OCI-LY1 (cell line): Measurements from ENCODE around the gene RABEPK.
"Not testable (repeated sequence)": the region's sequence is repeated elsewhere in the genome, so short reads cannot be mapped to it uniquely, and the experiment has no call there.

Experiments
- H2AFZ ChIP-seq: fragments of 200-600 bp; sonication (generic), shearing (Covaris generic); 2 replicates; pipeline ENCODE4 v1.6.0; 2014; ENCODE audit warnings: antibody characterized with exemption, mild to moderate bottlenecking, low read length
- H3F3A ChIP-seq: fragments of 200-600 bp; sonication (generic), shearing (Covaris generic); 2 replicates; pipeline ENCODE4 v1.6.0; 2014; ENCODE audit warnings: mild to moderate bottlenecking, antibody characterized with exemption, low read length, moderate library complexity; ENCODE audit not compliant: insufficient read depth
- H3K27ac ChIP-seq: fragments of 200-600 bp; sonication (generic); 2 replicates; pipeline ENCODE4 v1.5.1; 2014; ENCODE audit warnings: low read length, mixed run types, mild to moderate bottlenecking, low read depth; ENCODE audit not compliant: poor library complexity, severe bottlenecking
- H3K27me3 ChIP-seq: fragments of 200-600 bp; sonication (generic); 2 replicates; pipeline ENCODE4 v1.6.0; 2014; ENCODE audit warnings: antibody characterized with exemption, mild to moderate bottlenecking, low read length, moderate library complexity; ENCODE audit not compliant: insufficient read depth
- H3K36me3 ChIP-seq: fragments of 200-600 bp; sonication (generic); 2 replicates; pipeline ENCODE4 v1.6.1; 2014; ENCODE audit warnings: mild to moderate bottlenecking, antibody characterized with exemption, low read length, moderate library complexity, mixed read lengths; ENCODE audit not compliant: insufficient read depth
- H3K4me1 ChIP-seq: fragments of 200-600 bp; sonication (generic); 2 replicates; pipeline ENCODE4 v1.5.1; 2014; ENCODE audit warnings: mild to moderate bottlenecking, low read length, moderate library complexity; ENCODE audit not compliant: insufficient read depth, severe bottlenecking
- H3K4me2 ChIP-seq: fragments of 200-600 bp; sonication (generic), shearing (Covaris generic); 2 replicates; pipeline ENCODE4 v1.6.1; 2014; ENCODE audit warnings: low read length
- H3K4me3 ChIP-seq: fragments of 200-600 bp; sonication (generic); 2 replicates; pipeline ENCODE4 v1.5.1; 2014; ENCODE audit warnings: low read length, low read depth, mild to moderate bottlenecking, mixed read lengths; ENCODE audit not compliant: poor library complexity, severe bottlenecking
- H3K79me2 ChIP-seq: fragments of 200-600 bp; shearing (Covaris generic); 2 replicates; pipeline ENCODE4 v1.6.1; 2016; ENCODE audit warnings: mixed run types, low read length, mixed read lengths; ENCODE audit not compliant: insufficient read depth
- H3K9ac ChIP-seq: fragments of 200-600 bp; sonication (generic), shearing (Covaris generic); 2 replicates; pipeline ENCODE4 v1.6.1; 2014; ENCODE audit warnings: mild to moderate bottlenecking, low read length, mixed read lengths
- H3K9me2 ChIP-seq: fragments of 200-600 bp; sonication (generic), shearing (Covaris generic); 2 replicates; pipeline ENCODE4 v1.6.1; 2014; ENCODE audit warnings: low read depth, mild to moderate bottlenecking, low read length, mixed read lengths
- H3K9me3 ChIP-seq: fragments of 200-600 bp; shearing (Covaris generic); 2 replicates; pipeline ENCODE4 v1.6.1; 2014; ENCODE audit warnings: low read length, mixed read lengths
- H4K20me1 ChIP-seq: fragments of 200-600 bp; sonication (generic), shearing (Covaris generic); 2 replicates; pipeline ENCODE4 v1.6.0; 2016; ENCODE audit warnings: mild to moderate bottlenecking, low read length; ENCODE audit not compliant: insufficient read depth
- EZH2 ChIP-seq: fragments of 200-600 bp; sonication (generic), shearing (Covaris generic); IDR thresholded peaks from 2 replicates; pipeline ENCODE4 v1.8.0; 2017; ENCODE audit warnings: borderline replicate concordance, mixed run types, mild to moderate bottlenecking, antibody characterized with exemption, low read length, moderate library complexity, mixed read lengths
- TF ChIP-seq, protein P1 (sequence below): fragments of 200-600 bp; sonication (generic), shearing (Covaris generic); IDR thresholded peaks from 2 replicates; pipeline ENCODE4 v1.5.1; 2017; ENCODE audit warnings: mild to moderate bottlenecking, antibody characterized with exemption, low read length, moderate library complexity, mixed read lengths

RABEPK gene

DNA sequence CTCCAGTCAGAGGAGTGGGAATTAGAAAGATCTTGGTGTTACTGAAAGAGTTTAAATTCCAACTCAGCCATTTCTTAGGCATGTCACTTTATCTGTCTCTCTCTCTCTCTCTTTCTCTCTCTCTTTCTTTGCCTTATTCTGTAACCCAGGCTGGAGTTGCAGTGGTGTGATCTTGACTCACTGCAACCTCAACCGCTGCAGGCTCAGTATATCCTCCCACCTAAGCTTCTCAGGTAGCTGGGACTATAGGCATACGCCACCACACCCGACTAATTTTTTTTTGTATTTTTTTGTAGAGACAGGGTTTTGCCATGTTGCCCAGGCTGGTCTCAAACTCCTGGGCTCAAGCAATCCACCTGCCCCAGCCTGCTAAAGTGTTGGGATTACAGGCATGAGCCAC lies 18.3 kb downstream of the RABEPK start:
- Histone ChIP-seq H3K4me3 (no peak overlapping the region), H3K4me2 (no peak overlapping the region), H3K27me3 (no peaks in the 10 kb centered on the region), H3K9me3 (no peaks in the 10 kb centered on the region), H4K20me1 (no peaks in the 10 kb centered on the region), H2AFZ (no peak overlapping the region), H3K36me3 (peaks cover 33% of the 10 kb centered on the region), H3K9ac (no peak overlapping the region), H3K9me2 (no peaks in the 10 kb centered on the region), H3K27ac (no peak overlapping the region), H3K79me2 (no peaks in the 10 kb centered on the region), H3F3A (no peaks in the 10 kb centered on the region), H3K4me1 (no peaks in the 10 kb centered on the region)
- no peak for TF ChIP-seq EZH2
- TF ChIP-seq, protein P1, sequence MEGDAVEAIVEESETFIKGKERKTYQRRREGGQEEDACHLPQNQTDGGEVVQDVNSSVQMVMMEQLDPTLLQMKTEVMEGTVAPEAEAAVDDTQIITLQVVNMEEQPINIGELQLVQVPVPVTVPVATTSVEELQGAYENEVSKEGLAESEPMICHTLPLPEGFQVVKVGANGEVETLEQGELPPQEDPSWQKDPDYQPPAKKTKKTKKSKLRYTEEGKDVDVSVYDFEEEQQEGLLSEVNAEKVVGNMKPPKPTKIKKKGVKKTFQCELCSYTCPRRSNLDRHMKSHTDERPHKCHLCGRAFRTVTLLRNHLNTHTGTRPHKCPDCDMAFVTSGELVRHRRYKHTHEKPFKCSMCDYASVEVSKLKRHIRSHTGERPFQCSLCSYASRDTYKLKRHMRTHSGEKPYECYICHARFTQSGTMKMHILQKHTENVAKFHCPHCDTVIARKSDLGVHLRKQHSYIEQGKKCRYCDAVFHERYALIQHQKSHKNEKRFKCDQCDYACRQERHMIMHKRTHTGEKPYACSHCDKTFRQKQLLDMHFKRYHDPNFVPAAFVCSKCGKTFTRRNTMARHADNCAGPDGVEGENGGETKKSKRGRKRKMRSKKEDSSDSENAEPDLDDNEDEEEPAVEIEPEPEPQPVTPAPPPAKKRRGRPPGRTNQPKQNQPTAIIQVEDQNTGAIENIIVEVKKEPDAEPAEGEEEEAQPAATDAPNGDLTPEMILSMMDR: no peak

DNA sequence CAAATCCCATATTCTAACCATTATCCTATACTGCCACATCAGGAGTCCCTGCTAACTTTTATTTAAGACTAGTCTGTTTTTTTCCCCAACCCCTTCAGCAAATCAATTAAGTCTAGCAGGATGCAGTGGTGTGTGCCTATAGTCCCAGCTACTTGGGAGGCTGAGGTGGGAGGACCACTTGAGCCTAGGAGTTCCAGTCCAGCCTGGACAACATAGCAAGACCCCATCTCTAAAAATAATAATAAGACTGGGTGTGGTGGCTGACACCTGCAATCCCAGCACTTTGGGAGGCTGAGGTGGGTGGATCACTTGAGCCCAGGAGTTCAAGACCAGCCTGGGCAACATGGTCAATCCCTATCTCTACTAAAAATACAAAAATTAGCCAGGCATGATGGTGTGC lies 24.5 kb downstream of the RABEPK start:
- H3K4me1 ChIP-seq, H3K27me3 ChIP-seq, H3K27ac ChIP-seq, H3K4me3 ChIP-seq, H3K79me2 ChIP-seq, H3K9me3 ChIP-seq, H3F3A ChIP-seq, H3K4me2 ChIP-seq, H3K9me2 ChIP-seq, H3K9ac ChIP-seq, H4K20me1 ChIP-seq, H2AFZ ChIP-seq: not testable (repeated sequence)
- peaks cover 28% of the 10 kb centered on the region for H3K36me3 ChIP-seq

DNA sequence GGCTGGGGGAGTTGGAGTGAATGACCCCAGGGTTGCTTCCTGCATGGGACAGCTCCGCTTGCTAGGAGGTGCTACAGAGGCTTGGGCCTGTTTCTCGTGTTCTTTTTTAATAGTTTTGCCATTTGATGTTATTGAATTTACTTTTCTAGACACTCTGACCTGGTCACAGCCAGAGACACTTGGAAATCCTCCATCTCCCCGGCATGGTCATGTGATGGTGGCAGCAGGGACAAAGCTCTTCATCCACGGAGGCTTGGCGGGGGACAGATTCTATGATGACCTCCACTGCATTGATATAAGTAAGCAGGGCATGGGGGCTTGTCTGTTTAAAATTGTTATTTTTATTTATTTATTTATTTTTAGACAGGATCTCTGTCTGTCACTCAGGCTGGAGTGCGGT lies 27.4 kb downstream of the RABEPK start:
- TF ChIP-seq, protein P1: no peak
- TF ChIP-seq EZH2: no peak
- no peaks in the 10 kb centered on the region for H3K79me2 ChIP-seq

DNA sequence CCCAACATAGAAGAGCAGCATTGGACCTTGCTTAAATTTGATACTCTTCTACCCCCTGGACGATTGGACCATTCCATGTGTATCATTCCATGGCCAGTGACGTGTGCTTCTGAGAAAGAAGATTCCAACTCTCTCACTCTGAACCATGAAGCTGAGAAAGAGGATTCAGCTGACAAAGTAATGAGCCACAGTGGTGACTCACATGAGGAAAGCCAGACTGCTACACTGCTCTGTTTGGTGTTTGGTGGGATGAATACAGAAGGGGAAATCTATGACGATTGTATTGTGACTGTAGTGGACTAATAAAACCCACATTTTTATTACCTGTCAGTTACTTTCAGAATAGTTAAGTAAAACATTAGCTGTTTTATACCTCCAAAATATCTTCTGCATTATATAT lies 33.3 kb downstream of the RABEPK start:
- peaks cover 31% of the 10 kb centered on the region for H3K4me1 ChIP-seq
- no peak overlapping the region for H3K4me3 ChIP-seq
- H3K4me2 ChIP-seq: no peak overlapping the region
- H3K27me3 ChIP-seq: no peaks in the 10 kb centered on the region
- peaks cover 36% of the 10 kb centered on the region; the same call in 1 of the 2 replicates for H3F3A ChIP-seq
- peaks cover 8% of the 10 kb centered on the region; the same call in 1 of the 2 replicates for H3K79me2 ChIP-seq
- H2AFZ ChIP-seq: no peak overlapping the region
- no peak overlapping the region for H3K27ac ChIP-seq
- TF ChIP-seq, protein P1: no peak
- no peak for TF ChIP-seq EZH2
- H3K36me3 ChIP-seq: peaks cover 48% of the 10 kb centered on the region
- H3K9ac ChIP-seq: no peak overlapping the region
- H3K9me2 ChIP-seq: no peaks in the 10 kb centered on the region
- H3K9me3 ChIP-seq: no peaks in the 10 kb centered on the region
- no peaks in the 10 kb centered on the region for H4K20me1 ChIP-seq

More for the DNA sequence above, 27.4 kb downstream of the RABEPK start:
- Histone ChIP-seq H3K4me2 (no peak overlapping the region), H3K36me3 (peaks cover 14% of the 10 kb centered on the region), H3K27ac (no peak overlapping the region), H3K27me3 (no peaks in the 10 kb centered on the region), H3K9ac (no peak overlapping the region), H3K4me3 (no peak overlapping the region), H4K20me1 (no peaks in the 10 kb centered on the region), H3K9me3 (no peaks in the 10 kb centered on the region), H3K9me2 (no peaks in the 10 kb centered on the region), H3K4me1 (no peaks in the 10 kb centered on the region), H3F3A (0 out of 2 replicates have a peak, but pooled peaks cover 4% of the 10 kb centered on the region), H2AFZ (no peak overlapping the region)

DNA sequence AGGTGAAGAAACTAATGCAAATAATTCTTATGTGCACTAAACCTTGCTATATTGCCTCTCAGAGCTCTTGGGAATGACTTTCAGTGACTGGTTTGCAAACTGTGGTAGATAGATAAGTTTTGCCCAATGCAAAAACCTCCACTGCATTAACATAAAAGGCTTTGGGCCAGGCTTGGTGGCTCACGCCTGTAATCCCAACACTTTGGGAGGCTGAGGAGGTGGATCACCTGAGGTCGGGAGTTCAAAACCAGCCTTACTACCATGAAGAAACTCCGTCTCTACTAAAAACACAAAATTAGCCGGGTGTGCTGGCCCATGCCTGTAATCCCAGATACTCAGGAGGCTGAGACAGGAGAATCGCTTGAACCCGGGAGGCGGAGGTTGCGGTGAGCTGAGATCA lies 33.8 kb downstream of the RABEPK start:
- H3K9me2 ChIP-seq, H2AFZ ChIP-seq, H4K20me1 ChIP-seq, H3K9ac ChIP-seq, H3K4me3 ChIP-seq, H3K9me3 ChIP-seq, H3K27ac ChIP-seq, H3K4me2 ChIP-seq, H3K27me3 ChIP-seq: not testable (repeated sequence)
- Histone ChIP-seq H3K36me3 (peaks cover 52% of the 10 kb centered on the region), H3K4me1 (peaks cover 36% of the 10 kb centered on the region), H3K79me2 (peaks cover 11% of the 10 kb centered on the region), H3F3A (peaks cover 38% of the 10 kb centered on the region)
